B cell (primary cell): ENCODE measurements around the gene CRHR2. TPM values are rescaled to one million over a fixed set of nuclear protein-coding genes. Genes with fewer than 3 reads are reported as not detected.

Source experiments
- ATAC-seq: fragments of 200-7000 bp; cut with Tn5 transposase; one replicate; pipeline ENCODE4 v1.10.0; 2021; ENCODE audit warnings: low read depth, mild to moderate bottlenecking, moderate number of reproducible peaks, moderate library complexity
- CTCF ChIA-PET: fragments of 350-600 bp; sonication (Branson Sonifier 250); formaldehyde crosslinking; loops from one replicate; lab custom pipeline; 2021; ENCODE audit warnings: antibody characterized with exemption, inconsistent platforms; lab: Charles Lee
- POLR2A ChIA-PET: fragments of 350-600 bp; sonication (Branson Sonifier 250); formaldehyde crosslinking; loops from one replicate; lab custom pipeline; 2021; ENCODE audit warnings: antibody characterized with exemption; lab: Charles Lee
- DNase-seq: peaks from one replicate; pipeline ENCODE4 v3.0.0; 2013
- H2AFZ ChIP-seq: 2 replicates; pipeline ENCODE4 v1.6.1; 2012; ENCODE audit warnings: mild to moderate bottlenecking, low read depth, low read length; ENCODE audit not compliant: insufficient read depth, poor library complexity, severe bottlenecking
- H3K27ac ChIP-seq, 2 donors: 1 replicate in 1 of 2; 2 replicates in 1 of 2; pipeline ENCODE4 v1.5.1; 2012 to 2013; ENCODE audit warnings: low read length in 2 of 2, mild to moderate bottlenecking in 2 of 2, moderate library complexity in 1 of 2
- H3K27me3 ChIP-seq, 4 experiments: fragments of 200-600 bp in 1 of 4; sonication (generic) in 1 of 4; replicated peaks in 1 of 4; 1 replicate in 2 of 4; 2 replicates in 2 of 4; pipeline versions ENCODE4 v1.6.1 to v1.7.0; 2013 to 2016; ENCODE audit warnings: low read length in 3 of 4, mild to moderate bottlenecking in 2 of 4, mixed read lengths in 1 of 4, moderate library complexity in 1 of 4; ENCODE audit not compliant: insufficient read depth in 4 of 4, control insufficient read depth in 3 of 4; ENCODE audit errors: control extremely low read depth in 1 of 4
- H3K36me3 ChIP-seq, 2 experiments: replicated peaks in 1 of 2; 1 replicate in 1 of 2; 2 replicates in 1 of 2; pipeline versions ENCODE4 v1.6.1 to v1.7.1; 2013; ENCODE audit warnings: low read length in 1 of 2; ENCODE audit not compliant: insufficient read depth in 2 of 2, control insufficient read depth in 1 of 2; ENCODE audit errors: control extremely low read depth in 1 of 2, extremely low read depth in 1 of 2
- H3K4me1 ChIP-seq, 2 donors: fragments of 200-600 bp in 1 of 2; sonication (generic) in 1 of 2; 1 replicate in 1 of 2; 2 replicates in 1 of 2; pipeline versions ENCODE4 v1.5.1 to v1.6.1; 2013 to 2017; ENCODE audit warnings: low read length in 2 of 2; ENCODE audit not compliant: control insufficient read depth in 2 of 2, insufficient read depth in 2 of 2
- H3K4me2 ChIP-seq: replicated peaks from 2 replicates; pipeline ENCODE3; 2012; ENCODE audit warnings: mild to moderate bottlenecking, low read depth, low read length; ENCODE audit not compliant: poor library complexity, severe bottlenecking
- H3K4me3 ChIP-seq, 5 experiments: fragments of 200-600 bp in 1 of 5; sonication (generic) in 1 of 5; 1 replicate in 3 of 5; 2 replicates in 2 of 5; pipeline versions ENCODE4 v1.5.1 to v1.7.0; 2011 to 2016; ENCODE audit warnings: low read length in 4 of 5, mild to moderate bottlenecking in 4 of 5, low read depth in 2 of 5, control low read depth in 1 of 5, moderate library complexity in 1 of 5; ENCODE audit not compliant: insufficient read depth in 1 of 5; ENCODE audit errors: control extremely low read depth in 1 of 5, extremely low read depth in 1 of 5
- H3K79me2 ChIP-seq: fragments of 200-600 bp; sonication (generic); one replicate; pipeline ENCODE4 v1.6.0; 2016; ENCODE audit warnings: low read length; ENCODE audit not compliant: control insufficient read depth, insufficient read depth
- H3K9ac ChIP-seq: fragments of 200-600 bp; sonication (generic); 2 replicates; pipeline ENCODE4 v1.6.1; 2017; ENCODE audit warnings: mild to moderate bottlenecking, low read length, moderate library complexity
- H3K9me3 ChIP-seq, 3 donors: one replicate each; pipeline versions ENCODE4 v1.6.1 to v1.7.1; 2013; ENCODE audit warnings: low read length in 2 of 3; ENCODE audit not compliant: control insufficient read depth in 2 of 3, insufficient read depth in 1 of 3; ENCODE audit errors: control extremely low read depth in 1 of 3
- H4K20me1 ChIP-seq: 2 replicates; pipeline ENCODE4 v1.6.0; 2012; ENCODE audit warnings: mild to moderate bottlenecking, low read length; ENCODE audit not compliant: insufficient read depth, control insufficient read depth, poor library complexity, severe bottlenecking
- H3K27ac Mint-ChIP-seq: one replicate; pipeline ENCODE4 v1.8.0; 2021; ENCODE audit warnings: mixed read lengths
- H3K27me3 Mint-ChIP-seq: one replicate; pipeline ENCODE4 v1.8.0; 2021; ENCODE audit warnings: mixed read lengths
- H3K4me1 Mint-ChIP-seq: one replicate; pipeline ENCODE4 v1.8.0; 2021; ENCODE audit warnings: mixed read lengths
- H3K4me3 Mint-ChIP-seq: one replicate; pipeline ENCODE4 v1.8.0; 2021; ENCODE audit warnings: mixed read lengths
- H3K9me3 Mint-ChIP-seq: one replicate; pipeline ENCODE4 v1.8.0; 2022; ENCODE audit warnings: mixed read lengths; ENCODE audit not compliant: insufficient read depth
- CTCF ChIP-seq: fragments of 200-600 bp; IDR thresholded peaks from one replicate; pipeline ENCODE4 v1.8.0; 2022; ENCODE audit warnings: antibody characterized with exemption, mild to moderate bottlenecking
- EZH2 ChIP-seq: IDR thresholded peaks from 2 replicates; pipeline ENCODE4 v1.6.1; 2012; ENCODE audit warnings: borderline replicate concordance, low read depth, mild to moderate bottlenecking, moderate library complexity, low read length; ENCODE audit not compliant: insufficient read depth, poor library complexity, severe bottlenecking
- WGBS: methylation state at CpG from one replicate; pipeline ENCODE4 v1.1.5; 2013; ENCODE audit warnings: missing lambda C conversion rate; ENCODE audit not compliant: insufficient coverage; 5-methylcytosine and 5-hydroxymethylcytosine counted together
- intact Hi-C: fragments of 100-400 bp; cut with micrococcal nuclease; formaldehyde crosslinking; loops from one replicate; pipeline ENCODE4 v1.10.0; 2022
- polyA plus RNA-seq: library from polyadenylated mRNA; depleted of rRNA; stranded (reverse); fragments of >200 nt; gene quantifications from 2 replicates; pipeline ENCODE4 v1.2.3, GENCODE V29; 2012
- total RNA-seq, 2 donors: library from RNA; stranded (reverse); fragments of 120-200 nt in 1 of 2; gene quantifications; 1 replicate in 1 of 2; 2 replicates in 1 of 2; pipeline versions ENCODE4 v1.2.3 to v1.2.4, GENCODE V29; 2013 to 2022

CRHR2 gene
- total and polyA plus RNA-seq, 2 donors (not counting 1 experiment from before 2014, with no cell fraction given), result not detected

- no peak for TF ChIP-seq EZH2
- TF ChIP-seq CTCF, result no peak
- WGBS, result 88% methylated on average over 3 of the region's 3 CpGs
- H3K9me3 Mint-ChIP-seq, result no peaks in the 10 kb centered on the region
- H3K36me3 ChIP-seq, result no peaks in the 10 kb centered on the region
- no peaks in the 10 kb centered on the region for H3K79me2 ChIP-seq
- no peak overlapping the region for H3K4me3 ChIP-seq
- no peak overlapping the region for H3K27ac ChIP-seq
- no peak overlapping the region for H3K4me2 ChIP-seq
- POLR2A ChIA-PET, result no interaction called here
- peaks cover 0 to 60% (median 14%) of the 10 kb centered on the region in 4 experiments for H3K27me3 ChIP-seq
- H3K4me3 Mint-ChIP-seq, result no peak overlapping the region
- H3K9ac ChIP-seq, result no peak overlapping the region
- peaks cover 15% of the 10 kb centered on the region for H3K4me1 Mint-ChIP-seq
- ATAC-seq, result no peak
- H4K20me1 ChIP-seq, result no peaks in the 10 kb centered on the region
- intact Hi-C loops, result no loop called here
- CTCF ChIA-PET, result no interaction called here
- H3K27ac Mint-ChIP-seq, result no peak overlapping the region
- H3K27me3 Mint-ChIP-seq, result peaks cover 75% of the 10 kb centered on the region
- H3K9me3 ChIP-seq, result peaks cover 0 to 3% (median 0%) of the 10 kb centered on the region in 3 donors
- DNase-seq, result no peak
- no peak overlapping the region for H2AFZ ChIP-seq
- H3K4me1 ChIP-seq, result peaks cover 14 to 15% of the 10 kb centered on the region in 2 donors
These were observed 1.6 kb upstream of the CRHR2 start for GRCh38 chr7:30683816-30684215.

GRCh38 chr7:30683306-30683705 is 1.1 kb upstream of the CRHR2 start:
- no peak overlapping the region for H2AFZ ChIP-seq
- H4K20me1 ChIP-seq, result no peaks in the 10 kb centered on the region
- TF ChIP-seq CTCF, result no peak
- TF ChIP-seq EZH2, result no peak
- intact Hi-C loops, result no loop called here
- Mint-ChIP-seq H3K4me1 (peaks cover 15% of the 10 kb centered on the region), H3K9me3 (no peaks in the 10 kb centered on the region), H3K4me3 (peak overlapping the region; percentile 73), H3K27me3 (peaks cover 79% of the 10 kb centered on the region), H3K27ac (no peak overlapping the region)
- no peaks in the 10 kb centered on the region for H3K36me3 ChIP-seq
- H3K9me3 ChIP-seq, result peaks cover 0 to 3% (median 0%) of the 10 kb centered on the region in 3 donors
- POLR2A ChIA-PET, result no interaction called here
- CTCF ChIA-PET, result no interaction called here
- no peak for DNase-seq
- no peaks in the 10 kb centered on the region for H3K79me2 ChIP-seq
- H3K27me3 ChIP-seq, result peaks cover 0 to 65% (median 14%) of the 10 kb centered on the region in 4 experiments
- H3K9ac ChIP-seq, result no peak overlapping the region
- WGBS, result 82% methylated on average over 3 of the region's 5 CpGs
- peaks cover 14 to 15% of the 10 kb centered on the region in 2 donors for H3K4me1 ChIP-seq
- ATAC-seq, result no peak
- no peak overlapping the region for H3K4me2 ChIP-seq
- H3K4me3 ChIP-seq, result no peak overlapping the region
- no peak overlapping the region for H3K27ac ChIP-seq
